ENCODE data around the gene ECSCR.

DNA sequence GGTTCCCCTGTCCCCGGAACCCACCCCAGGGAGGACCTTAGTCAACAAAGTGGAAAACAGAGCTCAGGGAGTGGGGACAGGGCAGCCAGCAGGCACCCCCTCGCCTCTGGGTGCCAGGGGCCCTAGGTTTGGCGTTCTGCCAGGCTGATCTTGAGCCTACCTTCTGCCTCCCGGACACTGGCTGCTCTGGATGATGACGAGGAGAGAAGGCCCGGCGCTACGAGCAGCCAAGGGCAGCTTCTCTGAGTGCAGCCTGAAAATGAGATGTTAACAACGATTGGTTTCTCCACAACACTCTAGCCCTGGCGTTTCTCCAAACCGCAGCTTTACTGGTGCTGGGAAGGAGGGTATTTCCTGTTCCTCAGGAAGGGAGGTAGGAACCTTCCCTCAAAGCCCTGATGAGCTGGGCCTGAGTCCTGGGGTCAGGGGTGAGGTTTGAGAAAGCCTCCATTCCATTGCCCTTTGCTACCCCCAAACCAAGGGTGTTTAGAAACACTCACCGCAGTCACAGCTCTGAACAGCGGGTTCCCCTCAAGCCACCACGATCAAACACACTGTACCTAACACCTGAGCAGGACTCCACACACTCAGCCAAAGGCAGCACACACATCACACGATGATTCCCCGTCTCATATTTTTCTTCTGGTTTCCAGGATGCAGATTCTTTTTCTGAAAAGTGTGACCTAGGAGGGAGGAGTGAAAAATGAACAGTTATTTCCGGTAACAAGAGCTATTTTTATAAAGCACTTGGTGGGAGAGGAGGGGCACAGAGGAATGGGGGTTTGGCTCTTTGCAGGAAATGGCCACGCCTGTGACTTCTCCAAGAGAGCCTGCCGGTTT lies 19.7 kb upstream of the ECSCR start, which contains the start of gene STING1:
- TF ChIP-seq TAF1 (IDR thresholded peaks at IDR 0.05; ENCODE audit: borderline replicate concordance, low read depth, low read length), result no peak
- TF ChIP-seq POLR2AphosphoS5 (IDR thresholded peaks at IDR 0.05; ENCODE audit: low read depth, low read length), result no peak
- no peak for TF ChIP-seq POLR2A (IDR thresholded peaks at IDR 0.05; ENCODE audit: low read depth, low read length)
